NCI-H146 (cell line): ENCODE measurements around the gene SMIM11.
"Not testable (repeated sequence)": the region's sequence is repeated elsewhere in the genome, so short reads cannot be mapped to it uniquely, and the experiment has no call there.

Source experiments
- DNase-seq: peaks from one replicate; lab custom pipeline; 2025; lab: John Stamatoyannopoulos, UW

Gene SMIM11, protein sequence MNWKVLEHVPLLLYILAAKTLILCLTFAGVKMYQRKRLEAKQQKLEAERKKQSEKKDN

DNA sequence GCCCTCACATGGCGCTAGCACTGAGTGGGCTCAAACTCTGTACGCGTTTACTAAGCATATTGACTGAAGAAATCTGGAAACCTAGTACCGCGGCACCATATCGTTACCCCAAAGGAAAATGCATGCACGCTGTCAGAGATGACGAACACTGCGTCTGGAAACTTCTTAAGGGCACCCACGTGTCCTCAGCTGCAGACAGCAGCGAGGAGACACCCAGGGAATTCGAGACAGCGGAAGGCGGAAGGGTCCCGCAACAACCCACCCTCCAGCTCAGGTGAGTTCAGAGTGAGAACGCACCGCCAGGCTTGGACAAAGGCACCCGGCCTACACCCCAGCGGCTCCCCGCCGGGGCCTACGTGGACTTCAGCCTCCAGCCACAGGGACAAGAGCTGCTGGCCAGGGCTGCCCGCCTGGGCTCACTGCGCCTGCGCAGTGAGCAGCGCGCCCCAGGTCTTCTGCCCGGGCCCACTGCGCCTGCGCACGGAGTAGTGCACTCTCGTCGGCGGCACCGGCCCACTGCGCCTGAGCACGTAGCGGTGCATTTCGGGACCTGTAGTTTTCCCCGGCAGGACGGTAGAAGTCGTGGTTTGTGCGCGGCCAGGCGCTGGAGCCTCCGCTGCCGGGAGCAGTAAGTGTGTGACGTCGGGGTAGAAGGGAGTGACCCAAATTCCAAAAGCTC lies at the start of gene SMIM11:
Gene SMIM11, plus strand, starts transcription at position 568 of the 679 bp plus-strand sequence. CDS start 3,998 bp downstream, outside the sequence.
- DNase-seq, result not testable (repeated sequence)

DNA sequence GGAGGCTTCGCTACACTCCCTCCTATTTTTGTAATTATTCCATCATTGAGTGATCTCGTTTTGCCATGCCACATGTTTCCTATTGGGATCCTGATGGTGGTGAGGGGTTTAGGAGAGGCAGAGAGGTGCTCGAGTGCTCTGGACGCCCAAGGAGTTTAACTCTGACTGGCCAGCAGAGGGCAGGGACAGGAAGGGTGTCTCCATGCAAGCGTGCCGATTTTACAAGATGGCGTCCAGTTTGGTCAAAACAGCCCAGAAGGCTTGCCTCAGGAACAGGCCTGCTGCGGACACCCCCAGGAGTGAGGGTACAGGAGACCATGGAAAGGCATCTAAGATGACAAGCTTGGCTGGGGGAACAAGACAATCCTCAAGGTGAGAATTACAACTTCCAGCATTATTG lies 45.3 kb upstream of the SMIM11 start:
- DNase-seq, result no peak

DNA sequence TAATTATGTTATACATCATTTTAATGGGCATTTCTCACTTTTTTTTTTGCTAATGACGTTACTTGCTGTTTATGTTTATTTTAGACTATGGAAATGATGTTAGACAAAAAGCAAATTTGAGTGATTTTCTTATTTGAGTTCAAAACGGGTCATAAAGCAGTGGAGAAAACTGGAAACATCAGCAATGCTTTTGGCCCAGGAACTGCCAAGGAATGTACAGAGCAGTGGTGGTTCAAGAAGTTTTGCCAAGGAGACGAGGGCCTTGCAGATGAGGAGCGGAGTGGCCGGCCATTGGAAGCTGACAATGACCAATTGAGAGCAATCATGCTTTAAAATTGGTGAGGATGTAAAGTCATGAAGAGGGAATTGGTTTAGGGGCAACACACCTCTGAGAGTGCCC lies 43.6 kb upstream of the SMIM11 start:
- no peak for DNase-seq

DNA sequence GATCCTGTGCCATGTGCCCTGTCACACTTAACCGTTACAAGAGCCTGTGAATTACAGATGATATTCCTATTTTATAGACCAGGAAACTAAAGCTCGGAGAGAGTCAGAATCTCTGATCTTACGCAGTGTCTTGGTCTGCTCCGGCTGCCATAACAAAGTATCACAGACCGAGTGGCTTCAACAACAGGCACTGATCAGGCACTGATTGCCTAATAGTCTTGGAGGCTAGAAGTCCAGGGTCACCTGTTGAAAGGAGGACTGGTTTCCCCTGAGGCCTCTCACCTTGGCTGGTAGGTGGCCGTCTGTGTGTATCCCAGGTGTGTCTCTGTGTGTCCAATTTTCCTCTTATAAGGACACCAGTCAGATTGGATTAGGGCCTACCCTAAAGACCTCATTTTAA lies 43.0 kb upstream of the SMIM11 start:
- no peak for DNase-seq

DNA sequence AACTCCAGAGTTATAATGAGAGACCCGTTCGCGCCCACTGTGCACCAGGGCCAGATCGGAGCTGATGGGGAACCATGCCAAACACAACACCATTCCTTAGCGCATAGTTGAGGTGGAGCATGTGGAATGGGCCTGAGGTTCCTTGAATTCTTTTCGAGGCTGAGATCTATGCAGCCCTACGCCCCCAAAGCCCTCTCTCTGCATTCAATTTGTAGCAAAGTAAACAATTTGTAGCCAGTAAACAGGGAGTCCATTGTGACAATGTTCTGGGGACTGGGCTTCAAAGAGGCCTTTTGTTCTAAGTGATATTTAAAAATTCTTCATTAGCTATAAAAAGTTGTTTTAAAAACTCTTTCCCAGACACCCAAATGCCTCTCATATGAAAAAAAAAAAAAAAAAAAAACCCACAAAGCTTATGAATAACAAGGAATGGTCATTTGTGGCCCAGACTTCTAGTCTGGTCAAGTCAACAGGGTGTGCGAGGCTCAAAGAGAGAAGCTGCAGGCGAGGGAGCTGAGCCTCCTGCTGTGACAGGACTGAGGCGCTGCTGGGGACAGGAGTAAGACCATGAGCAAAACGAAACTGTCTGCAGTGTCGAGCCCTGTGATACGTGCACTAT lies 42.1 kb upstream of the SMIM11 start:
- no peak for DNase-seq

DNA sequence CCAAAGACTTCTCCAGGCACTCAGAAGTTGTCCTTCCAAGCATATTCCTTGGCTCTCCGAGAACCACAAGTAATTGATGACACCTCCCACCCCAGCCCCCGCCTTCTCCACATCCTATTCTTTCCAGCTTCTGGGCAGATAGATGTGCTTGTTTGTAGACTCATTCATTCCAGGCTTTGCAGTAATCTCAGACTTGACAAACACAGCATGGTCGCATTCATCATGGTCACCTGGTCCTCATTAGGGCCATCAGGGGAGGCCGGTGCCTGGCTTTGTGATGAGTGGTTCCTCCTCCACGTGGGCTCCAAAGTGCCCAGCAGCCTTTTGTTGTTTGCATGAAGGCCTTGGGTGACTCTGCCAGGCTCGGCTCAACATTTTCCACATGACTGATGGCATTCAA lies 40.0 kb upstream of the SMIM11 start:
- peak; percentile 96 for DNase-seq

DNA sequence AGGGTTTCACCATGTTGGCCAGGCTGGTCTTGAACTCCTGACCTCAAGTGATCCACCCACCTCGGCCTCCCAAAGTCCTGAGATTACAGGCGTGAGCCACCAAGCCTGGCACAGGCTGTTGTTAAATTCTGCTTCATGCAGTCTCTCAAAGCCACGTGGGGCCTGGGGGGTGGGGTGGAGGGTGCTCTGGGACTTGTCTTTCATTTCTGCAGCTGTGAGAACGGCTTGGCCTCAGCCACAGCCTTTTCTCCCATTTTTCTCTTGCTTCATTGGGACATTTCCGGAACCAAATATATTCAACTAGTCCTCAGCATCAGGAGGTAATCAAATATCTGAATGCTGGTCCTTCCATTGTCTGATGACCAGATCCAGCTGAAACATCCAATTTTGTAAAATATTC lies 39.1 kb upstream of the SMIM11 start:
- DNase-seq, result peak; percentile 32

DNA sequence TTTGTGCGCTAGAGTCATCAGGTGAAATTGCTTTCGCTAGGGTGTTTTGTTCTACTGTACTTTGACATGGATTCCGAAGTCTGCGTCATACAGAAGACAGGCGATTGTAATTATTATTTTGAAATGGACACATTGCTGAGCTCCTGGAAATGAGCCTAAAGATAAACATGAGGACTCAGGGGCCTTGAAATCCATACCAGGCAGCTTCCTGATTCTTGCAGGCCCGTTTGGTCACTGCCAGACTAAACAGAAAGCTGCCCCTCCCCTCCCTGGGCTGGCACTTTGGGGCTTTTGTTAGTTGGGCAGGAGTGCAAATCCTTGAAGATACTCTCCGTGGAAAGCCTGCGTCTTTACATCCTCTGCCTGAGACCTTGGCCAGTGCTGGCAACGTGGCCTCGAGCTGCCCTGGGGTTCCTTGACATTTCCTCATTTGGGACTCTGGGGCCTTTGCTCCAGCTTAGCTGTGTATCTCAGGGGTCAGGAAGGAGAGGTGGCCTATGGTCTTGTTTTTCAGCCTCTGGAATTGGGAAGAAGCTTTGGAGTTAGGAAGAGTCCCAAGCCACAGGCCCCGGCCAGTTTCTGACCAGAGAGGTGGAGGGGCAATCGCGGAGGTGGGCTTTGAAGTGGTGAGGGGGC lies 38.4 kb upstream of the SMIM11 start:
- peak; percentile 33 for DNase-seq

DNA sequence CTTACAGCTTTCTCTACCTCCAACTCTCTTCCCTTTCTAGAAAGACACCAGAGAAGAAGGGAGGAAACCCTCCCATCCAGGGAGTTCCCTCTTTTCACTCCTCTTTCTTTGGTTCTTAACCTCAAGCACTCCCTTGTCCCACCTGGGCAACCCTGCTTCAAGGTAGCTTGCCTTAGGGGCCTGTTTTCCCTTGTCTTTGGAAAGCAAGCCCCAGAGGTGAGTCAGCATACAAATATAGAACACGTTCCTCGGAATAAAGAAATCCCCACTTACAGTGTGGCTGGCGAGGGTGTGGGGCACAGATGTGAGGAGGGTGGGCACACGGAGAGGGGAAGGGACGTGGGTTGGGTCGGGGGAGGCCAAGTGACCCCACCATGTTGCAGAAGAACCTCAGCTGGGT lies 37.6 kb upstream of the SMIM11 start:
- no peak for DNase-seq

DNA sequence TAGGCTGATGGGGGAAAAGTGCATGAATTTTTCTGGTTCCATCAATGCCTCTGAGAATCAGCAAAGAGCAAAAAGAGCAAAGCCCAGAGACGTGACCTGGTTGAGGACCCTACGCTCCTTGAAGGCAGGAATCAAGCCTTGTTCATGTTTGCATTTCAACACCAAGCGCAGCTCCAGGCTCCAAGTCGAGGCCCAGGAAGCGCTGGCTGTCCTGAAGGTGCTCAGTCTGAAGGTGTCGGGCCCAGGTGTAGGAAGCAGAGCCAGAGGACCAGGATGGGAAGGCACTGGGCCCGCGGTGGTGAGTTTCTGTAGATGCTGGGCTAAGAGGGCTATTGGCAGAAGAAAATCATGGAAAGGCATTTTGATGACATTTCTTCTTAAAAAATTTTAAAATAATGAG lies 37.1 kb upstream of the SMIM11 start:
- DNase-seq, result no peak

DNA sequence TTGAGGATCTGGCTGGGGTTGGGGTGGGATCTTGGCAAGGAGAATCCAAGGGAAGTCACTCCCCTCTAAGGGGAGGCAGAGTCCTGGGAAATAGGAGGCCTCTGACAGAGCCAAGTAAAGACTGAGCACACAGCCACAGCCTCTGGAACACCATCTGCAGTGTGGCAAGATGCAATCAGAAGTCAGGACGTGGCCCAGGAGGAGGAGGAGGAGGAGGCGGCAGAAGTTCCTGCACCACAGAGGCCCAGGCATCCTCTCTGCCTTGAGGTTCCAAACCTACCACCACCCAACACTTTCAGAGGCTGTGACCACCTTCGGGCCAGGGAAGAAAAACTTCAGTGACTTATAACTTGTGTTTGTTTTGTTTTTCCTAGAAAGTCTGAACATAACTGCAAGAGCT lies 35.2 kb upstream of the SMIM11 start:
- DNase-seq, result no peak

DNA sequence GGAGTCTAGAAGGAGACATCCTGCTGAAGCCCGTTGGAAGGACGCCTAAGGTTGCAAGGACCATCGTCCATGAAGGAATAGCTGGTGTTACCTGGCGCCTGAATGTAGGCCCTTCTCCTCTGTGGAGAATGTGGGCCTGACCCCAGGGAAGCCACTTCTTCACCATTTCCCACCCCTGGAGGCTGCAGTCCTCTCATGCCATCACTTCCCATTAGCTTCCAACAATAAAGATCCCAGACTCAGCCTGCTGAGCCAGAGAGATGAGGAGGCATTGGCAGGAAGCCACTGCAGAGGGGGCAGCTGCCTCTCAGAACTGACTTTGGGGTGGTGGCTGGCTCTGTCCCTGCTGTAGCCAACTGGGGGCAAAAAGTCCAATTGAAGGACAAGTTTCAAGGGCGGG lies 32.8 kb upstream of the SMIM11 start:
- DNase-seq, result no peak

DNA sequence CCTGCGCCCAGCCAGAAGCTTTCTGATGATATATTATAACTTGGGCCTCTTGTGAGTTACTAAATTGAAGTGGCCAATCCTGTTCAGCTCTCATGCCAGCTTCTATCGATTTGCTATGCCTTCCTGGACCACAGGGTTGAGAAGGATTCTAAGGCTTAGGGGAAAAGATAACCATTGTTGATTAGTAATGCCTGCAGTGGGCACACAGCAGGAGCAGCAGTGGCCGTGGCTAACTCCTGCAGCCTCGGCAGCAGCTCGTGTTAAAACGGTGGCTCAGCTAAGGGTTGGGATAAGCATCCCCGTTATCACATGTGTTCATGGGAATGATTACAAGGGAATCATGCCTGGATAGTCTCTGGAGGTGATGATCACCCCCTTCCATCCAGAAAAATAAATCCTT lies 32.0 kb upstream of the SMIM11 start:
- DNase-seq, result no peak

DNA sequence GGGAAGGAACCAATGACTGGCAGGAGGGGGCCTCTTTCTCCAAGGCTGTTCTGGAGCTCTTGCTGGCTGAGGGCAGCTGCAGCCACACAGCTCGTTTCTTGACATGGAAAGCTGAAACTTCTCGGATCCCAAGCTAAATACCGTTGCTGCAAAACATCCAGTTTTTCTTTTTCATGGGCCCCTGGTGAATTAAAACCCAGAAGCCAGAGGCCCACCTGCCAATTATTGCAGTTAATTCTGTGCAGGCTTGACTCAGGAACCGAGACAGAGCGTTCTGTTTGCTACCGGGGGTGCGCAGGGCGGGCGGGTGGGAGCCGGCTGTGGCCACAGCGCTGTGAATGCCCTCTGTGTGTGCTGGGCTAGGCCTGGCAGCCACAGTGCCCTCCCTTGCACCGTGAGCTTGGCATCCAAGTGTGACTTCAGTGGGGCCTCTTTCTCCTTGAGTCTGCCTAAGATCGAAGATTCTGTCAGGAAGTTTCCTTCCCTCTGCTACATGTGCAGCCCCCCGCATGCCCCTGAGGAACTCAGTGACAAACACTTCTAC lies 31.4 kb upstream of the SMIM11 start:
- DNase-seq, result no peak

DNA sequence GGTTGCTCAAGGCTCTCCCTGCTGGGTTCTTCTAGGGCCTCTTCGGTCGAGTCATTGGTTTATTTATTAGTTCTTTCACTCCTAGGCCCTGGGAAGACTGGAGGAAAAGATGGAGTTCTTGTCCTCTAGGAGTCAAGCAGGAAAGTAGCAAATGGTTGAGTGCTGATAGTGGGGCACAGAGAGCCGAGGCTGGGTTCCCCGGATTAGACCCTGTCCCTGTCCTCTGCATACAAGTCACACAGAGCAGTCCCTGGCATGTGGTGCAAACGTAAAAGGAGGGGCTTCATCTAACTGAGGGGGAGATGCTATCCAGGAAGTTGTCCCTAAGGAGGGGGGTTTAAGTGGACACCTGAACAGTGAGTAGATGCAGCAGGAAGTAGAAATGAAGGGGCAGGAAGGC lies 30.7 kb upstream of the SMIM11 start:
- no peak for DNase-seq

DNA sequence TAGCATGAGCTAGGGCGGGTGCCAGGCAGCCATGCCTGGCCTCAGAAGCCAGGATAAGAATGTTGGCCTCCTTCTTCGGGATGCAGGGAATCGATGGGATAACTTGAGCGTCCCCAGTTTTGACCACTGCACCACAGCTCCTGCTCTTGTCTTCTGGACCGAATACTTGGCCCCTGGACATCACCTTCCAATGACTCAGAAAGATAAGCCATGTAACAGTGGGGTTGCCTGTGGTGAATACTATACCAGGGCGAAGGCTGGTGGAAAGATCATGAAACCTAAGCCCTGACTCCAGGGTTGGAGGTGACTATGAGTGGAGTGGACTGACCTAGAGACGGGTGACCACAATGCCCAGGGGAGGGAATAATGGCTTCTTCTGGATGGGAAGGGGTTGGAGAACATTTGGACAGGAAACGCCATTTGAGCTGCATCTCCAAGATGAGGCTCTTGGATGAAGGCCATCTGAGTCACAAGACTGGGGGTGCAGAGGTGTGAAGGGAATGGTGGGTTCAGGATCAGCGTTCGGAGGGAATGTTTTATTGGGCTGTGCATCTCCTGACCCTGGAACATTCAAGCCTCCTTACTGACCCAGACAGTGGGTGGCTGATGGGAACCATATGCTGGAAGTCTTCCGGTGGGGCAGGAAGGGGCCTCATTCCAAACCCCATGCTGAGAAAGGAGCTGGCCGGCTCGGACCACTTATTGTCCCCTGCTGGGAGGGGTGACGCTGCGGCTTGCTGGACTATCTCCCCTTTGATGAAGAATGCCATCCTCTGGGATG lies 30.0 kb upstream of the SMIM11 start:
- DNase-seq, result no peak

DNA sequence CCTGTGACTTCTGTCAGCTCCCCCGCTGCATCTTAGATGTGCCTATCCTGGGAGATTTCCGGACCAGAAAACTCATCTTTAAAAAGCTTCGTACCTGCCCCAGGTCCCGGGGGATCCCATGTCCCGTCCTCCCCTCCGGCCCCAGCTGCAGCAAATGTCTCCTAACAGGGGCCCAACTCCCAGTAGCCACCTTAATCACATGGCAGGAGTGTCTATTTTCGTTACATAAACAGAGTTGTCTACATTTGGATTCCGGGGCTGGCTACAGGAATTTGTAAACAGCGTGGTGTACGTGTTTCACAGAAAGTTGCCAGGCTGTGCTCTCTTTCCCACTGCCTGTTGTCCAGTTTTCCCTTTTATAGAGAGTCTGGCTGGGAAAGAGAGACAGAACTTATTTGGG lies 29.4 kb upstream of the SMIM11 start:
- DNase-seq, result no peak

DNA sequence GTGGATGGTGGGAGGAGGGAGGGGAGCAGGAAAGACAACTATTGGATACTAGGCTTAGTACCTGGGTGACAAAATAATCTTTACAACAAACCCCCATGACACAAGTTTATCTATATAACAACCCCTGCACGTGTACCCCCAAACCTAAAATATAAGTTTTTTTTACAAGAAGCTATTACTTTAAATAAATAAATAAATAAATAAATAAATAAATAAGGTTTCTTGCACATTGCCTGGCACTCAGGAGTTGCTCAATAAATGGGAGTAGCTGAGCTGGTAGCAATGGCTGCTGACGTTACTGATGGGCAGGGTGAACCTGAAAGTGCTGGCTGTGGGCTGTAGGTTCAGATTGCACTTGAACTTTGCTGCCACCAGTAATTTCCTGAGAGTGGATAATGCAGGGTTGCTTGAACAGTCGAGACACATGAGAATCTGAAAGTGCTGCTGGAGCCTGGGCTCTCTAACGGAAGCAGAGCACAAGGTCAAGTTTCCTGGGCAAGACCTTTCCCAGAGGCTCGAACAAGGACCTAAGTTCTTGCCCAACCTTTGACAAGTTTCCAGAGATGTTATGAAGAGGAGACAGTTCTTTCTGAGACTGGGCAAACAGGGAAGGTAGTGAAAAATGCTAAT lies 26.3 kb upstream of the SMIM11 start:
- DNase-seq, result no peak

DNA sequence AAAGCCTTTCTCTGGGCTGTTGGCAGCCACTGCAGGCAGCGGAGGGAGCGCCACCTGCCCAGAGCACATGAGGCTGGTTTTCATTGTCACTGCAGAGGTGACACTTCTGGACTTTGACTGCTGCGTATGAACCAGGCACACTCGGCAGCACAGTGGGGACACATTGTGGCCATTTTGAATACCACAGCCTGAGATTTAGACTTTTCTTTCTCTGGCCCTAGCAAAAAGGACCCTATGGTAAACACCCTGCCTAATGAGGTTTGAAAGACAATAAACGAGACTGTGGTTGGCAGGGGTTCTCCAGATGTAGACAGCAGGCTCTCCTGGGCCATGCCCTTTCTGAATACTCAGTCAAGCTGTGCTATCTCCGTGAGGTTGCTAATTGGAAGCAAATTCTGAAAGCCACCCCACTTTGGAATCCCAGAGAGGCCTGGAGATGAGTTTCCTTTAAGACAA lies 23.5 kb upstream of the SMIM11 start:
- DNase-seq, result peak; percentile 75

DNA sequence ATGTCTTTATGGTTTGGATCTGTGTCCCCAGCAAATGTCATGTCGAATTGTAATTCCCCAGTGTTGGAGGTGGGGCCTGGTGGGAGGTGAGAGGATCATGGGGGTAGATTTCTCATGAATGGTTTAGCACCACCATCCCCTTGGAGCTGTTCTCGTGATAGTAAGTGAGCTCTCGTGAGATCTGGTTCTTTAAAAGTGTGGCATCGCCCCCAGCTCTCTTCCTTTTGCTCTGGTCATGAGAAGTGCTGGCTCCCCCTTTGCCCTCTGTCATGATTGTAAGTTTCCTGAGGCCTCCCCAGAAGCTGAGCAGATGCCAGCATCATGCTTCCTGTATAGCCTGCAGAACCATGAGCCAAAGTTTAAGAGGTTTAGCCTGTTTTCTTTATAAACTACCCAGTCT lies 22.8 kb upstream of the SMIM11 start:
- DNase-seq, result no peak

DNA sequence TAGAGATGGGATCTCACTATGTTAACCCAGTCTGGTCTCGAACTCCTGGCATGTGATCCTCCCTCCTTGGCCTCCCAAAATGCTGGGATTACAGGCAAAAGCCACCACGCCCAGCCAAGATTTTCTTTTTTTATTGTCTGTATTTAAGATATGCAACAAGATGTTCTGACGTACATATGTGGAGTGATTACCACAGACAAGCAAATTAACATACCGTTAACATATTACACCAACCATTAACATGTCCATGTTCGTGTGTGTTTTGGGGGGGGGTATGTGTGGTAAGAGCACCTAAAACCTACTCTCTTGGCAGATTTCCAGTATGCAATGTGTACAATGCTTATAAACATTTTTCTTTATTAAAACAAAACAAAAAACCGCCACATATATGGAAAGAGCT lies 22.1 kb upstream of the SMIM11 start:
- DNase-seq, result no peak

DNA sequence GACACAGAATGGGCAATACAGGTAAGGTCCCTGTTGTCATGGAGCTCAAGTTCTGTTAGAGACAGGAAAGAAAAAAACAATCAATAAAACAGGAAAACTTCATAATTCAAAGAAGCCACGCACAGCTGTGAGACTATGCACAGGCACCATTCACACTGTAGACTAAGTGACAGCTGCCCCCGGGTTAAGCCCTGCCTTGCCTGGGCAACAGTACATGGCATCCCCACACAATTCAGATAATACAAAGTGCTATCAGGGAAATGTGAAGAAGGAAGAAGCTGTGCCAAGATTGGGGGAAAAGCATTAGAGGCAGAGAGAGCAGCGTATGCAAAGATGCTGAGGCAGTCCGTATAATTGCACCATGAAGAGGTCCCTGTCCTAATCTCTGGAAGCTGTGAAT lies 20.5 kb upstream of the SMIM11 start:
- DNase-seq, result no peak
